ENCODE measurements around the gene ARIH1. TPM values are rescaled to one million over a fixed set of nuclear protein-coding genes. Genes with fewer than 3 reads are reported as not detected.
"Not testable (repeated sequence)": the region's sequence is repeated elsewhere in the genome, so short reads cannot be mapped to it uniquely, and the experiment has no call there.

Gene ARIH1
- 10 to 100 TPM; 28.6 to 88.4 TPM for total RNA-seq

- no peaks in the 10 kb centered on the region for H3K9me3 ChIP-seq
- H3K4me3 ChIP-seq: peak within 1 kb of the TSS; percentile 95
- no peaks in the 10 kb centered on the region for H3K36me3 ChIP-seq
- DNase-seq (ENCODE audit: low spot score) (peak; percentile 84), ATAC-seq (ENCODE audit: insufficient number of reproducible peaks, low FRiP score, low read depth) (peak; percentile 93)
- peaks cover 24 to 46% of the 10 kb centered on the region in 2 donors for H3K4me1 ChIP-seq (ENCODE audit: control insufficient read depth in 1 of 2, low read depth in 2 of 2)
- H3K27me3 ChIP-seq (replicated peaks; ENCODE audit: insufficient read depth): no peaks in the 10 kb centered on the region
- H3K27ac ChIP-seq: peak within 1 kb of the TSS; percentile 97 to 100
- no peak for TF ChIP-seq CTCF (IDR thresholded peaks at IDR 0.05)
Measured at GRCh38 chr15:72473614-72474465, at the start of gene ARIH1. TSS of gene ARIH1 (plus strand) at chr15:72474330. CDS start at chr15:72474640, 310 bp downstream.

GRCh38 chr15:72426753-72427152, 47.4 kb upstream of the ARIH1 start:
- H3K9me3 ChIP-seq: no peaks in the 10 kb centered on the region
- no peaks in the 10 kb centered on the region for H3K4me1 ChIP-seq (ENCODE audit: control insufficient read depth in 1 of 2, low read depth in 2 of 2)
- H3K4me3 ChIP-seq: no peak overlapping the region
- H3K27ac ChIP-seq: no peak overlapping the region
- ATAC-seq (ENCODE audit: insufficient number of reproducible peaks, low FRiP score, low read depth) (no peak), DNase-seq (ENCODE audit: low spot score) (no peak)
- H3K36me3 ChIP-seq: no peaks in the 10 kb centered on the region
- TF ChIP-seq CTCF (IDR thresholded peaks at IDR 0.05): no peak
- no peaks in the 10 kb centered on the region for H3K27me3 ChIP-seq (replicated peaks; ENCODE audit: insufficient read depth)

- H3K9me3 ChIP-seq: peaks cover 12% of the 10 kb centered on the region
- no peaks in the 10 kb centered on the region for H3K4me1 ChIP-seq (ENCODE audit: control insufficient read depth in 1 of 2, low read depth in 2 of 2)
- H3K4me3 ChIP-seq: no peak overlapping the region
- no peaks in the 10 kb centered on the region for H3K27me3 ChIP-seq (replicated peaks; ENCODE audit: insufficient read depth)
- ATAC-seq (ENCODE audit: insufficient number of reproducible peaks, low FRiP score, low read depth): no peak
- H3K36me3 ChIP-seq: no peaks in the 10 kb centered on the region
- no peak for TF ChIP-seq CTCF (IDR thresholded peaks at IDR 0.05)
- no peak for DNase-seq (ENCODE audit: low spot score)
- H3K27ac ChIP-seq: no peak overlapping the region
Measured at GRCh38 chr15:72437650-72438316, 36.3 kb upstream of the ARIH1 start.

GRCh38 chr15:72442848-72443247, 31.3 kb upstream of the ARIH1 start:
- ATAC-seq (ENCODE audit: insufficient number of reproducible peaks, low FRiP score, low read depth); H3K36me3 ChIP-seq; H3K9me3 ChIP-seq; H3K4me3 ChIP-seq; DNase-seq (ENCODE audit: low spot score); H3K4me1 ChIP-seq (ENCODE audit: control insufficient read depth in 1 of 2, low read depth in 2 of 2); H3K27me3 ChIP-seq (replicated peaks; ENCODE audit: insufficient read depth); H3K27ac ChIP-seq: not testable (repeated sequence)

- ATAC-seq (ENCODE audit: insufficient number of reproducible peaks, low FRiP score, low read depth) (no peak), DNase-seq (ENCODE audit: low spot score) (no peak)
- Histone ChIP-seq H3K4me1 (ENCODE audit: control insufficient read depth in 1 of 2, low read depth in 2 of 2) (no peaks in the 10 kb centered on the region), H3K27ac (no peak overlapping the region), H3K9me3 (no peaks in the 10 kb centered on the region), H3K36me3 (no peaks in the 10 kb centered on the region), H3K4me3 (no peak overlapping the region), H3K27me3 (replicated peaks; ENCODE audit: insufficient read depth) (no peaks in the 10 kb centered on the region)
- no peak for TF ChIP-seq CTCF (IDR thresholded peaks at IDR 0.05)
Measured at GRCh38 chr15:72445426-72445825, 28.7 kb upstream of the ARIH1 start.
